Duodenal mucosa (tissue), 2 donors: ENCODE data around the gene FAM168A.

Experiments
- H3K27ac ChIP-seq: one replicate; pipeline ENCODE4 v1.7.0; 2013; ENCODE audit warnings: low read depth, low read length
- H3K27me3 ChIP-seq, 2 donors: one replicate each; pipeline ENCODE4 v1.7.0; 2013; ENCODE audit warnings: low read length in 2 of 2, control low read depth in 1 of 2; ENCODE audit not compliant: insufficient read depth in 2 of 2, control insufficient read depth in 1 of 2
- H3K36me3 ChIP-seq, 2 donors: one replicate each; pipeline ENCODE4 v1.7.0; 2013; ENCODE audit warnings: low read length in 2 of 2, control low read depth in 1 of 2; ENCODE audit not compliant: insufficient read depth in 2 of 2, control insufficient read depth in 1 of 2
- H3K4me1 ChIP-seq, 2 donors: one replicate each; pipeline ENCODE4 v1.7.0; 2013; ENCODE audit warnings: low read length in 2 of 2, control low read depth in 1 of 2; ENCODE audit not compliant: insufficient read depth in 2 of 2, control insufficient read depth in 1 of 2
- H3K4me3 ChIP-seq, 2 donors: one replicate each; pipeline ENCODE4 v1.7.0; 2013; ENCODE audit warnings: low read length in 2 of 2, low read depth in 1 of 2
- H3K9ac ChIP-seq, 2 donors: one replicate each; pipeline ENCODE4 v1.7.0; 2013; ENCODE audit warnings: low read length in 2 of 2, low read depth in 1 of 2
- H3K9me3 ChIP-seq, 2 donors: one replicate each; pipeline ENCODE4 v1.7.0; 2013; ENCODE audit warnings: low read length in 2 of 2, control low read depth in 1 of 2; ENCODE audit not compliant: control insufficient read depth in 1 of 2

Gene FAM168A

GRCh38 chr11:73380897-73381410 is 217.0 kb downstream of the FAM168A start:
- Histone ChIP-seq H3K27ac (no peak overlapping the region), H3K36me3 (no peaks in the 10 kb centered on the region), H3K27me3 (no peaks in the 10 kb centered on the region), H3K4me3 (no peak overlapping the region), H3K9ac (no peak overlapping the region), H3K4me1 (peaks cover 28 to 56% of the 10 kb centered on the region in 2 donors), H3K9me3 (no peaks in the 10 kb centered on the region)

- no peak overlapping the region for H3K27ac ChIP-seq
- no peak overlapping the region for H3K9ac ChIP-seq
- H3K27me3 ChIP-seq, result no peaks in the 10 kb centered on the region
- no peak overlapping the region for H3K4me3 ChIP-seq
- no peaks in the 10 kb centered on the region for H3K9me3 ChIP-seq
- H3K4me1 ChIP-seq, result peaks cover 32 to 50% of the 10 kb centered on the region in 2 donors
- no peaks in the 10 kb centered on the region for H3K36me3 ChIP-seq
These were observed 217.6 kb downstream of the FAM168A start for GRCh38 chr11:73380331-73380730.

- no peaks in the 10 kb centered on the region for H3K36me3 ChIP-seq
- H3K9ac ChIP-seq, result no peak overlapping the region
- H3K9me3 ChIP-seq, result no peaks in the 10 kb centered on the region
- H3K4me3 ChIP-seq, result no peak overlapping the region
- peaks cover 27 to 40% of the 10 kb centered on the region in 2 donors for H3K4me1 ChIP-seq
- no peaks in the 10 kb centered on the region for H3K27me3 ChIP-seq
- H3K27ac ChIP-seq, result no peak overlapping the region
These were observed 218.6 kb downstream of the FAM168A start for GRCh38 chr11:73379189-73379880.

- Histone ChIP-seq H3K36me3 (no peaks in the 10 kb centered on the region), H3K27me3 (no peaks in the 10 kb centered on the region), H3K9ac (peak overlapping the region; percentile 81 to 97), H3K27ac (peak overlapping the region; percentile 65), H3K4me1 (peaks cover 10 to 23% of the 10 kb centered on the region in 2 donors), H3K9me3 (no peaks in the 10 kb centered on the region), H3K4me3 (peak overlapping the region; percentile 74 to 89)
These were observed 220.9 kb downstream of the FAM168A start for GRCh38 chr11:73376803-73377629.

GRCh38 chr11:73376160-73376802 is 221.6 kb downstream of the FAM168A start, which contains the start of gene RELT:
Gene RELT, plus strand, starts transcription at chr11:73376399. Its CDS starts 12,738 bp downstream, at chr11:73389137.
- H3K27ac ChIP-seq, result peak within 1 kb of the TSS; percentile 65
- H3K27me3 ChIP-seq, result no peaks in the 10 kb centered on the region
- peak within 1 kb of the TSS; percentile 74 to 89 for H3K4me3 ChIP-seq
- H3K36me3 ChIP-seq, result no peaks in the 10 kb centered on the region
- H3K9ac ChIP-seq, result peak within 1 kb of the TSS; percentile 81 to 97
- H3K4me1 ChIP-seq, result peaks cover 6 to 23% of the 10 kb centered on the region in 2 donors
- H3K9me3 ChIP-seq, result no peaks in the 10 kb centered on the region

- no peaks in the 10 kb centered on the region for H3K9me3 ChIP-seq
- no peaks in the 10 kb centered on the region for H3K36me3 ChIP-seq
- peaks cover 4 to 23% of the 10 kb centered on the region in 2 donors for H3K4me1 ChIP-seq
- H3K4me3 ChIP-seq, result no peak overlapping the region
- H3K27ac ChIP-seq, result peak overlapping the region; percentile 17
- H3K9ac ChIP-seq, result peak overlapping the region in 1 of 2 donors; percentile 18
- no peaks in the 10 kb centered on the region for H3K27me3 ChIP-seq
These were observed 222.1 kb downstream of the FAM168A start for GRCh38 chr11:73375830-73376159.

GRCh38 chr11:73374151-73374550 is 223.8 kb downstream of the FAM168A start:
- Histone ChIP-seq H3K4me3 (no peak overlapping the region), H3K36me3 (no peaks in the 10 kb centered on the region), H3K4me1 (peaks cover 4 to 21% of the 10 kb centered on the region in 2 donors), H3K27ac (no peak overlapping the region), H3K9me3 (no peaks in the 10 kb centered on the region), H3K9ac (no peak overlapping the region), H3K27me3 (no peaks in the 10 kb centered on the region)

GRCh38 chr11:73372375-73372993 is 225.4 kb downstream of the FAM168A start:
- Histone ChIP-seq H3K27ac (no peak overlapping the region), H3K9ac (no peak overlapping the region), H3K4me1 (peaks cover 4 to 12% of the 10 kb centered on the region in 2 donors), H3K27me3 (no peaks in the 10 kb centered on the region), H3K9me3 (no peaks in the 10 kb centered on the region), H3K4me3 (no peak overlapping the region), H3K36me3 (no peaks in the 10 kb centered on the region)

- H3K9me3 ChIP-seq, result no peaks in the 10 kb centered on the region
- H3K4me3 ChIP-seq, result no peak overlapping the region
- H3K4me1 ChIP-seq, result peaks cover 0 to 5% of the 10 kb centered on the region in 2 donors
- no peaks in the 10 kb centered on the region for H3K27me3 ChIP-seq
- no peak overlapping the region for H3K9ac ChIP-seq
- peaks cover 0 to 10% of the 10 kb centered on the region in 2 donors for H3K36me3 ChIP-seq
- no peak overlapping the region for H3K27ac ChIP-seq
These were observed 230.4 kb downstream of the FAM168A start for GRCh38 chr11:73367482-73368024.
